Spleen (tissue), 11 donors: ENCODE results near the gene MSMP. TPM values are rescaled to one million over a fixed set of nuclear protein-coding genes. Genes with fewer than 3 reads are reported as not detected.
A peak's percentile ranks its signal among the peaks of the same experiment; 100 is the strongest.

ENCODE experiments used
- DNase-seq: peaks from one replicate; pipeline ENCODE4 v3.0.0-alpha.2; 2020
- H3K27ac ChIP-seq, 8 donors: fragments of 200-600 bp; sonication (generic) in 7 of 8; 1 replicate in 4 of 8; 2 replicates in 4 of 8; pipeline versions ENCODE4 v1.5.0 to v1.8.0; 2016 to 2021; ENCODE audit warnings: inconsistent platforms in 4 of 8, mild to moderate bottlenecking in 4 of 8, moderate library complexity in 1 of 8
- H3K27me3 ChIP-seq, 7 donors: fragments of 200-600 bp; sonication (generic) in 6 of 7; replicated peaks in 1 of 7; 1 replicate in 4 of 7; 2 replicates in 3 of 7; pipeline versions ENCODE4 v1.5.0 to v1.8.0; 2016 to 2021; ENCODE audit warnings: inconsistent platforms in 3 of 7, mild to moderate bottlenecking in 1 of 7
- H3K36me3 ChIP-seq, 6 donors: fragments of 200-600 bp; sonication (generic) in 5 of 6; 1 replicate in 4 of 6; 2 replicates in 2 of 6; pipeline versions ENCODE4 v1.5.0 to v1.8.0; 2016 to 2021; ENCODE audit warnings: inconsistent platforms in 2 of 6
- H3K4me1 ChIP-seq, 6 donors: fragments of 200-600 bp; sonication (generic) in 5 of 6; 1 replicate in 3 of 6; 2 replicates in 3 of 6; pipeline versions ENCODE4 v1.5.0 to v1.8.0; 2016 to 2021; ENCODE audit warnings: inconsistent platforms in 3 of 6
- H3K4me3 ChIP-seq, 8 donors: fragments of 200-600 bp; sonication (generic) in 7 of 8; 1 replicate in 4 of 8; 2 replicates in 4 of 8; pipeline versions ENCODE4 v1.5.0 to v1.8.0; 2016 to 2021; ENCODE audit warnings: inconsistent platforms in 4 of 8, mild to moderate bottlenecking in 4 of 8, moderate library complexity in 2 of 8
- H3K9me3 ChIP-seq, 8 donors: fragments of 200-600 bp; sonication (generic) in 7 of 8; 1 replicate in 4 of 8; 2 replicates in 4 of 8; pipeline versions ENCODE4 v1.5.0 to v1.8.0; 2016 to 2021; ENCODE audit warnings: inconsistent platforms in 4 of 8
- CTCF ChIP-seq, 11 experiments: fragments of 200-600 bp in 7 of 11; fragments of 450-650 bp in 4 of 11; sonication (generic) in 4 of 11; IDR thresholded peaks in 8 of 11; conservative IDR thresholded peaks in 3 of 11; 1 replicate in 7 of 11; 2 replicates in 4 of 11; pipeline versions ENCODE4 v1.4.0 to v1.8.0; 2016 to 2021; ENCODE audit warnings: antibody characterized with exemption in 11 of 11, inconsistent platforms in 4 of 11, mild to moderate bottlenecking in 1 of 11
- POLR2A ChIP-seq, 3 donors: fragments of 450-650 bp; IDR thresholded peaks; one replicate each; pipeline ENCODE4 v1.5.1; 2017; ENCODE audit warnings: antibody characterized with exemption in 3 of 3, mild to moderate bottlenecking in 1 of 3
- POLR2AphosphoS5 ChIP-seq, 3 donors: sonication (generic); formaldehyde crosslinking; IDR thresholded peaks; one replicate each; pipeline ENCODE4 v1.5.1; 2017; ENCODE audit warnings: antibody characterized with exemption in 3 of 3
- WGBS, 5 donors: extraction: QIAGEN DNeasy Blood & Tissue Kit in 3 of 5; methylation state at CpG; one replicate each; pipeline versions ENCODE4 v1.1.5 to v1.1.7; 2013 to 2018; 5-methylcytosine and 5-hydroxymethylcytosine counted together
- intact Hi-C: fragments of 100-400 bp; cut with DNase I; formaldehyde crosslinking; loops from one replicate; pipeline ENCODE4 v1.15.0; 2023; ENCODE audit warnings: low total_unique reads
- polyA plus RNA-seq, 3 donors: library from polyadenylated mRNA; stranded (reverse); fragments of 200-250 nt; gene quantifications; one replicate each; pipeline ENCODE4 v1.2.1, GENCODE V29; 2013
- total RNA-seq, 7 donors: library from RNA; depleted of rRNA in 3 of 7; stranded (reverse); fragments of >200 nt in 3 of 7; fragmentation: NEBNext Ultra II Directional in 4 of 7; extraction: Animal tissue kit (Norgen Biotek cat#: 25700) in 4 of 7; gene quantifications; one replicate each; pipeline versions ENCODE4 v1.1.0 to v1.2.1, GENCODE V29; 2016 to 2021
- donor health status: healthy with polysubstance abuse.
- donor health status: DM: no; HTN: no; CAD: no; lungs with moderate emphysema.
- donor health status: DM: no; HTN: no; CAD: no.
- donor health status: Bipolar disorder and iron deficiency.
- donor health status: healthy.
- donor health status: DM: no; HTN: no; CAD: no.
- donor health status: DM: yes; HTN: yes; CAD: no.

MSMP gene
- total and polyA plus RNA-seq, 10 donors, result 0.58 to 1.6 (median 0.63) TPM; not detected in 7

- 60 to 79% (median 71%) methylated on average over 14 to 15 of the region's 15 CpGs for WGBS, 5 donors
- peak; percentile 86 for DNase-seq
- intact Hi-C loops, result no loop called here
- TF ChIP-seq POLR2AphosphoS5 (IDR thresholded peaks at IDR 0.05), result peak; percentile 60 to 79 (median 70)
- TF ChIP-seq CTCF (IDR thresholded peaks at IDR 0.05 in 8 of 11, conservative IDR thresholded peaks at IDR 0.05 in 3 of 11), result no peak
- Histone ChIP-seq H3K4me1 (peaks cover 0 to 22% (median 9%) of the 10 kb centered on the region in 6 donors), H3K9me3 (no peaks in the 10 kb centered on the region), H3K36me3 (peaks cover 21 to 100% (median 100%) of the 10 kb centered on the region in 6 donors), H3K4me3 (no peak overlapping the region), H3K27ac (peak overlapping the region in 5 of 8 donors; percentile 43 to 59 (median 54)), H3K27me3 (no peaks in the 10 kb centered on the region)
Observed at GRCh38 chr9:35718721-35719511, 35.2 kb downstream of the MSMP start.

GRCh38 chr9:35717132-35717870 lies 36.8 kb downstream of the MSMP start:
- peaks cover 21 to 100% (median 100%) of the 10 kb centered on the region in 6 donors for H3K36me3 ChIP-seq
- no peaks in the 10 kb centered on the region for H3K27me3 ChIP-seq
- no peak overlapping the region for H3K27ac ChIP-seq
- 94 to 97% (median 95%) methylated on average over 14 of the region's 14 CpGs for WGBS, 5 donors
- no peaks in the 10 kb centered on the region for H3K9me3 ChIP-seq
- H3K4me1 ChIP-seq, result peaks cover 0 to 22% (median 9%) of the 10 kb centered on the region in 6 donors
- intact Hi-C loops, result no loop called here
- TF ChIP-seq POLR2AphosphoS5 (IDR thresholded peaks at IDR 0.05), result peak in 2 of 3 donors; percentile 8 to 51
- no peak for TF ChIP-seq POLR2A (IDR thresholded peaks at IDR 0.05)
- H3K4me3 ChIP-seq, result no peak overlapping the region
- DNase-seq, result no peak

- TF ChIP-seq POLR2A (IDR thresholded peaks at IDR 0.05) (no peak), POLR2AphosphoS5 (IDR thresholded peaks at IDR 0.05) (peak; percentile 12 to 37 (median 30)), CTCF (IDR thresholded peaks at IDR 0.05 in 8 of 11, conservative IDR thresholded peaks at IDR 0.05 in 3 of 11) (no peak)
- H3K4me1 ChIP-seq, result peaks cover 0 to 22% (median 9%) of the 10 kb centered on the region in 6 donors
- H3K9me3 ChIP-seq, result no peaks in the 10 kb centered on the region
- intact Hi-C loops, result no loop called here
- no peak for DNase-seq
- peak overlapping the region in 1 of 8 donors; percentile 8 for H3K27ac ChIP-seq
- peaks cover 18 to 100% (median 100%) of the 10 kb centered on the region in 6 donors for H3K36me3 ChIP-seq
- no peaks in the 10 kb centered on the region for H3K27me3 ChIP-seq
- no peak overlapping the region for H3K4me3 ChIP-seq
- WGBS, 5 donors, result 86 to 93% (median 92%) methylated on average over 3 to 4 of the region's 4 CpGs
Observed at GRCh38 chr9:35716230-35716629, 37.8 kb downstream of the MSMP start.

- no peak for TF ChIP-seq POLR2A (IDR thresholded peaks at IDR 0.05)
- TF ChIP-seq CTCF (IDR thresholded peaks at IDR 0.05 in 8 of 11, conservative IDR thresholded peaks at IDR 0.05 in 3 of 11), result no peak
- peak; percentile 36 to 73 (median 37) for TF ChIP-seq POLR2AphosphoS5 (IDR thresholded peaks at IDR 0.05)
- H3K9me3 ChIP-seq, result no peaks in the 10 kb centered on the region
- no peaks in the 10 kb centered on the region for H3K27me3 ChIP-seq
- intact Hi-C loops, result no loop called here
- H3K4me3 ChIP-seq, result no peak overlapping the region
- H3K4me1 ChIP-seq, result peaks cover 0 to 19% (median 7%) of the 10 kb centered on the region in 6 donors
- H3K36me3 ChIP-seq, result peaks cover 14 to 100% (median 100%) of the 10 kb centered on the region in 6 donors
- DNase-seq, result no peak
- peak overlapping the region in 2 of 8 donors; percentile 31 to 42 for H3K27ac ChIP-seq
- WGBS, 5 donors, result 89 to 96% (median 93%) methylated on average over 13 of the region's 13 CpGs
Observed at GRCh38 chr9:35714579-35715252, 39.4 kb downstream of the MSMP start.
